Duodenal mucosa (tissue), 2 donors: ENCODE results near the gene USB1.

Experiments used
- H3K27ac ChIP-seq: one replicate; pipeline ENCODE4 v1.7.0; 2013; ENCODE audit warnings: low read depth, low read length
- H3K27me3 ChIP-seq, 2 donors: one replicate each; pipeline ENCODE4 v1.7.0; 2013; ENCODE audit warnings: low read length in 2 of 2, control low read depth in 1 of 2; ENCODE audit not compliant: insufficient read depth in 2 of 2, control insufficient read depth in 1 of 2
- H3K36me3 ChIP-seq, 2 donors: one replicate each; pipeline ENCODE4 v1.7.0; 2013; ENCODE audit warnings: low read length in 2 of 2, control low read depth in 1 of 2; ENCODE audit not compliant: insufficient read depth in 2 of 2, control insufficient read depth in 1 of 2
- H3K4me1 ChIP-seq, 2 donors: one replicate each; pipeline ENCODE4 v1.7.0; 2013; ENCODE audit warnings: low read length in 2 of 2, control low read depth in 1 of 2; ENCODE audit not compliant: insufficient read depth in 2 of 2, control insufficient read depth in 1 of 2
- H3K4me3 ChIP-seq, 2 donors: one replicate each; pipeline ENCODE4 v1.7.0; 2013; ENCODE audit warnings: low read length in 2 of 2, low read depth in 1 of 2
- H3K9ac ChIP-seq, 2 donors: one replicate each; pipeline ENCODE4 v1.7.0; 2013; ENCODE audit warnings: low read length in 2 of 2, low read depth in 1 of 2
- H3K9me3 ChIP-seq, 2 donors: one replicate each; pipeline ENCODE4 v1.7.0; 2013; ENCODE audit warnings: low read length in 2 of 2, control low read depth in 1 of 2; ENCODE audit not compliant: control insufficient read depth in 1 of 2

USB1 gene

GRCh38 chr16:58057121-58057520 is 55.9 kb downstream of the USB1 start:
- Histone ChIP-seq H3K4me1 (no peaks in the 10 kb centered on the region), H3K4me3 (no peak overlapping the region), H3K9ac (no peak overlapping the region), H3K27ac (no peak overlapping the region), H3K36me3 (no peaks in the 10 kb centered on the region), H3K27me3 (peaks cover 0 to 6% of the 10 kb centered on the region in 2 donors), H3K9me3 (no peaks in the 10 kb centered on the region)

- H3K9me3 ChIP-seq, result no peaks in the 10 kb centered on the region
- no peaks in the 10 kb centered on the region for H3K4me1 ChIP-seq
- no peak overlapping the region for H3K9ac ChIP-seq
- no peaks in the 10 kb centered on the region for H3K36me3 ChIP-seq
- peaks cover 0 to 6% of the 10 kb centered on the region in 2 donors for H3K27me3 ChIP-seq
- H3K4me3 ChIP-seq, result no peak overlapping the region
- H3K27ac ChIP-seq, result no peak overlapping the region
These were observed 56.6 kb downstream of the USB1 start for GRCh38 chr16:58057784-58058183.

GRCh38 chr16:58062821-58063220 is 61.6 kb downstream of the USB1 start:
- Histone ChIP-seq H3K9ac (no peak overlapping the region), H3K4me1 (no peaks in the 10 kb centered on the region), H3K27me3 (peaks cover 0 to 4% of the 10 kb centered on the region in 2 donors), H3K4me3 (no peak overlapping the region), H3K9me3 (no peaks in the 10 kb centered on the region), H3K36me3 (no peaks in the 10 kb centered on the region), H3K27ac (no peak overlapping the region)

GRCh38 chr16:58063377-58064076 is 62.3 kb downstream of the USB1 start:
- H3K4me1 ChIP-seq, result no peaks in the 10 kb centered on the region
- H3K36me3 ChIP-seq, result no peaks in the 10 kb centered on the region
- no peak overlapping the region for H3K27ac ChIP-seq
- H3K9ac ChIP-seq, result no peak overlapping the region
- H3K4me3 ChIP-seq, result no peak overlapping the region
- no peaks in the 10 kb centered on the region for H3K27me3 ChIP-seq
- H3K9me3 ChIP-seq, result no peaks in the 10 kb centered on the region

- H3K4me3 ChIP-seq, result no peak overlapping the region
- no peaks in the 10 kb centered on the region for H3K9me3 ChIP-seq
- no peaks in the 10 kb centered on the region for H3K36me3 ChIP-seq
- H3K9ac ChIP-seq, result no peak overlapping the region
- H3K27ac ChIP-seq, result no peak overlapping the region
- no peaks in the 10 kb centered on the region for H3K27me3 ChIP-seq
- H3K4me1 ChIP-seq, result no peaks in the 10 kb centered on the region
These were observed 69.4 kb downstream of the USB1 start for GRCh38 chr16:58070585-58070984.
